Calu3 (cell line): ENCODE results near the gene FMN2. TPM values are rescaled to one million over a fixed set of nuclear protein-coding genes. Genes with fewer than 3 reads are reported as not detected.

Experiments used
- BruUV-seq: library from RNA; stranded (reverse); fragments of 400-500 nt; replicated peaks from 2 replicates; lab custom pipeline; 2021; lab: Mats Ljungman, UMichigan
- CTCF ChIA-PET: fragments of 300-600 bp; sonication (Branson Sonifier 250); formaldehyde crosslinking; loops from one replicate; lab custom pipeline; 2022; ENCODE audit warnings: antibody characterized with exemption; lab: Charles Lee
- DNase-seq: peaks from one replicate; pipeline ENCODE4 v3.0.0; 2022
- H3K27ac Mint-ChIP-seq: one replicate; pipeline ENCODE4 v1.8.0; 2022; ENCODE audit warnings: mixed read lengths; ENCODE audit not compliant: unreplicated experiment
- H3K27me3 Mint-ChIP-seq: one replicate; pipeline ENCODE4 v1.8.0; 2022; ENCODE audit warnings: mixed read lengths; ENCODE audit not compliant: unreplicated experiment
- H3K36me3 Mint-ChIP-seq: one replicate; pipeline ENCODE4 v1.8.0; 2022; ENCODE audit warnings: mild to moderate bottlenecking, moderate library complexity, mixed read lengths; ENCODE audit not compliant: insufficient read depth, unreplicated experiment
- H3K4me1 Mint-ChIP-seq: one replicate; pipeline ENCODE4 v1.8.0; 2022; ENCODE audit warnings: mild to moderate bottlenecking, low read depth, mixed read lengths; ENCODE audit not compliant: unreplicated experiment
- H3K4me3 Mint-ChIP-seq: one replicate; pipeline ENCODE4 v1.8.0; 2022; ENCODE audit warnings: mild to moderate bottlenecking, low read depth, moderate library complexity, mixed read lengths; ENCODE audit not compliant: unreplicated experiment
- H3K9me3 Mint-ChIP-seq: one replicate; pipeline ENCODE4 v1.8.0; 2022; ENCODE audit warnings: low read depth, mixed read lengths; ENCODE audit not compliant: unreplicated experiment
- intact Hi-C: fragments of 100-400 bp; cut with micrococcal nuclease; formaldehyde crosslinking; loops from one replicate; pipeline ENCODE4 v1.10.0; 2022; ENCODE audit not compliant: unreplicated experiment
- total RNA-seq: library from RNA; stranded (reverse); gene quantifications from 2 replicates; pipeline ENCODE4 v1.2.3, GENCODE V29; 2022
- TF ChIP-seq, protein P1 (sequence below): fragments of 200-600 bp; IDR thresholded peaks from one replicate; pipeline ENCODE4 v1.8.0; 2022; ENCODE audit warnings: antibody characterized with exemption; ENCODE audit not compliant: unreplicated experiment

The FMN2 gene
- total RNA-seq, 1 experiment from 2014 or later = 0.12 TPM

DNA sequence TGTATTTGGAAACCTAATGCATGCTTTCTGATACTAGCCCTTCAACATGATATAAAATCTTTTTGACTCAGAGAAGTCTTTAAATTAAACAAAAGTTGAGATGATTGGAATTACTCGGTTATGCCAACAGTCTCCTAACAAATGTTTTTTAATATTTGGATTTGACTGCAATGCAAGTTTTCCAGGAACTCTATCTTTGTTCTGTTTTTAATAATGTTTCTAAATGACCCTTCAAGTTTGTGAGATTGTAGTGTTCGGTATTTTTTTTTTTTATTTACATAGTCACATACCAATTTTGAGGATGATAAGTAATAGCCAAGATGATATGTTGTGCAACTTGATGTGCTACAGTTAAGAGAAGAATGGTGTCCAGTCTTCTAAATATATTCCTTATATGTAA, 258.0 kb downstream of the FMN2 start:
- CTCF ChIA-PET = no interaction called here
- H3K4me1 Mint-ChIP-seq = peaks cover 8% of the 10 kb centered on the region
- intact Hi-C loops = no loop called here

DNA sequence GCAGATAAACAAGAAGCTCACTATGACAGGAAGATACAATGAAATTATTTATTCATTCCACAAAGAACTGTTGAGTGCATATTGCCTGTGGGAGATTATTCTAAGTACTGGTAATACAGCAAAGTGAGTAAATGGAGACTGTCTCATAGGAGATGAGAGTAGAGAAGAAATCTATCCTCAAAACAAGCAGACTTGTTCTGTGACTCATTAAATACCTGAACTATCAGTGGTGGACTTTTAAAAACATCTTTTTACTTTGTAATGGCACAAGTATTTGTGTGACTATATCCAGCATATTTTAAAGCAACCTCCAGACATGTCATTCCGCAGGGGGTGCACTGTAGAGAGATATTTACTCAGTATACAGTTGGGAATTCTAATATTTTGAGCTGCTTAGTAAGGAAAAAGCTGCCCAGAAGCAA, 259.2 kb downstream of the FMN2 start:
- intact Hi-C loops = no loop called here
- H3K36me3 Mint-ChIP-seq = no peaks in the 10 kb centered on the region
- H3K4me3 Mint-ChIP-seq = no peak overlapping the region
- BruUV-seq = no TSS peak
- CTCF ChIA-PET = interaction anchor here (0.6 kb wide), 1 partner anchor 1979 kb away, joined by 3 read pairs; no protein-coding TSS in a partner anchor
- TF ChIP-seq, protein P1, sequence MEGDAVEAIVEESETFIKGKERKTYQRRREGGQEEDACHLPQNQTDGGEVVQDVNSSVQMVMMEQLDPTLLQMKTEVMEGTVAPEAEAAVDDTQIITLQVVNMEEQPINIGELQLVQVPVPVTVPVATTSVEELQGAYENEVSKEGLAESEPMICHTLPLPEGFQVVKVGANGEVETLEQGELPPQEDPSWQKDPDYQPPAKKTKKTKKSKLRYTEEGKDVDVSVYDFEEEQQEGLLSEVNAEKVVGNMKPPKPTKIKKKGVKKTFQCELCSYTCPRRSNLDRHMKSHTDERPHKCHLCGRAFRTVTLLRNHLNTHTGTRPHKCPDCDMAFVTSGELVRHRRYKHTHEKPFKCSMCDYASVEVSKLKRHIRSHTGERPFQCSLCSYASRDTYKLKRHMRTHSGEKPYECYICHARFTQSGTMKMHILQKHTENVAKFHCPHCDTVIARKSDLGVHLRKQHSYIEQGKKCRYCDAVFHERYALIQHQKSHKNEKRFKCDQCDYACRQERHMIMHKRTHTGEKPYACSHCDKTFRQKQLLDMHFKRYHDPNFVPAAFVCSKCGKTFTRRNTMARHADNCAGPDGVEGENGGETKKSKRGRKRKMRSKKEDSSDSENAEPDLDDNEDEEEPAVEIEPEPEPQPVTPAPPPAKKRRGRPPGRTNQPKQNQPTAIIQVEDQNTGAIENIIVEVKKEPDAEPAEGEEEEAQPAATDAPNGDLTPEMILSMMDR = no peak
- H3K9me3 Mint-ChIP-seq = no peaks in the 10 kb centered on the region
- peaks cover 8% of the 10 kb centered on the region for H3K4me1 Mint-ChIP-seq
- no peaks in the 10 kb centered on the region for H3K27me3 Mint-ChIP-seq
- no peak overlapping the region for H3K27ac Mint-ChIP-seq
- no peak for DNase-seq

More for the DNA sequence above, 258.0 kb downstream of the FMN2 start:
- Mint-ChIP-seq H3K27ac (no peak overlapping the region), H3K36me3 (no peaks in the 10 kb centered on the region), H3K4me3 (no peak overlapping the region), H3K9me3 (no peaks in the 10 kb centered on the region), H3K27me3 (no peaks in the 10 kb centered on the region)
- no peak for DNase-seq
- no TSS peak for BruUV-seq
- TF ChIP-seq, protein P1 = no peak

DNA sequence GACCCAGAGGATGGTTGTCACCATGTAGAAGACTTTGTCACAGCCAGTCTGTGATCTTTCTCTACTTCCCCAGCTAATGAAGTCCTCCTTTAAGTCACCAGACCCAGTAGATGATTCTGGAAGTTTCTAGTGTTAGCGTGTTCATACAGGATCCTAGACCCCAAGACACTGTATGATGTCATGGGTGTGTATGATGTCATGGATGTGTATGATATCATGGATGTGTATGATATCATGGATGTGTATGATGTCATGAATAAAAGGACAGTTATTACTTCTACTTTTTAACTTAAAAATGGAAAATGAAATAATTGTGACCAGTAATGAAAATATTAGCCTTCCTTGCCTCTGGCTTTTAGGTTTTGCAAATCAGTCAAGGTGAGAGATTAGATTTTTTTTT, 260.0 kb downstream of the FMN2 start:
- intact Hi-C loops = no loop called here
- Mint-ChIP-seq H3K27ac (no peak overlapping the region), H3K4me3 (no peak overlapping the region), H3K36me3 (no peaks in the 10 kb centered on the region), H3K4me1 (peaks cover 8% of the 10 kb centered on the region), H3K27me3 (no peaks in the 10 kb centered on the region), H3K9me3 (no peaks in the 10 kb centered on the region)
- TF ChIP-seq, protein P1 = no peak
- CTCF ChIA-PET = interaction anchor here (0.6 kb wide), 1 partner anchor 1978 kb away, joined by 3 read pairs; no protein-coding TSS in a partner anchor
- no TSS peak for BruUV-seq
- no peak for DNase-seq

DNA sequence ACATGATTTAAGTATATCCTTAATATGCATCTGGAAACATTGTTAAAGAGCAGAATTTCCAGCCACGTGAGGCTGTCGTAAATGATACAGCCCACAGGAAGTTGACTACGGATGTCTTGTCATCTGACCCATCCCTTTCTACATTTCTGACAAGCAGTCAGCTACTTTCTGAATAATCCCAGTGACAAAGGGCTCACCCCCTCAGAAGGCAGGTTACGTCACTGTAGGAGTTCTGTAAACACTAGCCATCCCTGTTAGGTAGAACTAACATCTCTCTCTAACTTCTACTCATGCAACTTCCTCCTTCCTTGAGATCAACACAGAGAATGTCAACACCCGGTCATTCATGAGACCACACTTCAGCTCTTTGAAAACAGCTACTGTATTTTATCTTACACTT, 261.1 kb downstream of the FMN2 start:
- Mint-ChIP-seq H3K9me3 (no peaks in the 10 kb centered on the region), H3K27ac (no peak overlapping the region), H3K4me1 (peaks cover 8% of the 10 kb centered on the region), H3K36me3 (no peaks in the 10 kb centered on the region), H3K4me3 (no peak overlapping the region), H3K27me3 (no peaks in the 10 kb centered on the region)
- no TSS peak for BruUV-seq
- CTCF ChIA-PET = no interaction called here
- TF ChIP-seq, protein P1 = no peak
- intact Hi-C loops = no loop called here
- no peak for DNase-seq
